H9 (cell line): ENCODE results near the gene SLC30A7. TPM values are rescaled to one million over a fixed set of nuclear protein-coding genes. Genes with fewer than 3 reads are reported as not detected.
A peak's percentile ranks its signal among the peaks of the same experiment; 100 is the strongest.

Experiments
- DNase-seq: peaks from one replicate; pipeline ENCODE4 v3.0.0-alpha.2; 2017
- H2AFZ ChIP-seq: one replicate; pipeline ENCODE4 v1.6.1; 2013; ENCODE audit warnings: mild to moderate bottlenecking, low read length, control low read depth, moderate library complexity
- H2AK5ac ChIP-seq: 2 replicates; pipeline ENCODE4 v1.6.1; 2013; ENCODE audit warnings: low read length, control low read depth, mixed read lengths; ENCODE audit not compliant: insufficient read length
- H2BK120ac ChIP-seq: one replicate; pipeline ENCODE4 v1.6.1; 2013; ENCODE audit warnings: low read depth, mild to moderate bottlenecking, low read length, control low read depth, inconsistent platforms; ENCODE audit not compliant: poor library complexity, severe bottlenecking
- H2BK12ac ChIP-seq: 2 replicates; pipeline ENCODE4 v1.6.1; 2013; ENCODE audit warnings: low read length, control low read depth, mixed read lengths, low read depth; ENCODE audit not compliant: insufficient read length
- H2BK15ac ChIP-seq: 2 replicates; pipeline ENCODE4 v1.6.1; 2013; ENCODE audit warnings: low read depth, low read length, control low read depth
- H2BK20ac ChIP-seq: one replicate; pipeline ENCODE4 v1.6.1; 2013; ENCODE audit warnings: low read depth, mild to moderate bottlenecking, low read length, control low read depth, inconsistent platforms; ENCODE audit not compliant: poor library complexity, severe bottlenecking
- H2BK5ac ChIP-seq: 2 replicates; pipeline ENCODE4 v1.6.1; 2013; ENCODE audit warnings: low read length, control low read depth, mixed read lengths; ENCODE audit not compliant: insufficient read length
- H3K14ac ChIP-seq: 2 replicates; pipeline ENCODE4 v1.6.1; 2013; ENCODE audit warnings: low read length, control low read depth; ENCODE audit not compliant: insufficient read depth
- H3K18ac ChIP-seq: 2 replicates; pipeline ENCODE4 v1.6.1; 2013; ENCODE audit warnings: low read depth, mild to moderate bottlenecking, mixed read lengths, low read length, control low read depth; ENCODE audit not compliant: insufficient read length
- H3K23ac ChIP-seq: 2 replicates; pipeline ENCODE4 v1.6.1; 2013; ENCODE audit warnings: low read length, control low read depth, mixed read lengths, low read depth; ENCODE audit not compliant: insufficient read length
- H3K23me2 ChIP-seq: 2 replicates; pipeline ENCODE4 v1.6.1; 2013; ENCODE audit warnings: low read depth, mild to moderate bottlenecking, mixed read lengths, low read length, control low read depth; ENCODE audit not compliant: insufficient read length, poor library complexity, severe bottlenecking
- H3K27ac ChIP-seq: 2 replicates; pipeline ENCODE4 v1.5.1; 2013; ENCODE audit warnings: low read length, control low read depth, mixed read lengths, low read depth; ENCODE audit not compliant: insufficient read length
- H3K27me3 ChIP-seq: 2 replicates; pipeline ENCODE4 v1.6.1; 2013; ENCODE audit warnings: low read length, control low read depth, inconsistent platforms; ENCODE audit not compliant: insufficient read depth
- H3K4ac ChIP-seq: 2 replicates; pipeline ENCODE4 v1.6.1; 2013; ENCODE audit warnings: low read depth, mild to moderate bottlenecking, control low read depth, inconsistent platforms, low read length, moderate library complexity
- H3K4me1 ChIP-seq: 2 replicates; pipeline ENCODE4 v1.6.1; 2013; ENCODE audit warnings: low read length, control low read depth, inconsistent platforms; ENCODE audit not compliant: insufficient read depth
- H3K4me2 ChIP-seq: 2 replicates; pipeline ENCODE4 v1.6.1; 2013; ENCODE audit warnings: low read length, control low read depth, mixed read lengths; ENCODE audit not compliant: insufficient read length, insufficient read depth
- H3K56ac ChIP-seq: 2 replicates; pipeline ENCODE4 v1.6.1; 2013; ENCODE audit warnings: low read depth, mild to moderate bottlenecking, mixed read lengths, low read length, control low read depth; ENCODE audit not compliant: insufficient read length
- H3K79me1 ChIP-seq: 2 replicates; pipeline ENCODE4 v1.6.1; 2013; ENCODE audit warnings: low read depth, mild to moderate bottlenecking, moderate library complexity, low read length, control low read depth, inconsistent platforms; ENCODE audit not compliant: insufficient read depth, poor library complexity, severe bottlenecking
- H3K79me2 ChIP-seq: 2 replicates; pipeline ENCODE4 v1.6.1; 2013; ENCODE audit warnings: low read length, control low read depth, inconsistent platforms; ENCODE audit not compliant: insufficient read depth
- H3K9ac ChIP-seq: 2 replicates; pipeline ENCODE4 v1.6.1; 2013; ENCODE audit warnings: low read length, control low read depth, mixed read lengths; ENCODE audit not compliant: insufficient read length; ENCODE audit errors: extremely low read depth
- H3K9me3 ChIP-seq: one replicate; pipeline ENCODE4 v1.6.1; 2013; ENCODE audit warnings: low read depth, low read length, inconsistent platforms; ENCODE audit not compliant: control insufficient read depth
- H3T11ph ChIP-seq: one replicate; pipeline ENCODE4 v1.6.1; 2013; ENCODE audit warnings: mild to moderate bottlenecking, low read length, control low read depth, inconsistent platforms
- H4K20me1 ChIP-seq: one replicate; pipeline ENCODE4 v1.6.1; 2013; ENCODE audit not compliant: control insufficient read depth, insufficient read length, insufficient read depth
- H4K5ac ChIP-seq: 2 replicates; pipeline ENCODE4 v1.6.1; 2013; ENCODE audit warnings: low read depth, mild to moderate bottlenecking, mixed read lengths, low read length, control low read depth; ENCODE audit not compliant: insufficient read length
- H4K8ac ChIP-seq: replicated peaks from 2 replicates; pipeline ENCODE4 v1.6.1; 2013; ENCODE audit warnings: low read length, control low read depth, mixed read lengths, low read depth; ENCODE audit not compliant: insufficient read length
- H4K91ac ChIP-seq: 2 replicates; pipeline ENCODE4 v1.6.1; 2013; ENCODE audit warnings: low read depth, mild to moderate bottlenecking, moderate library complexity, mixed read lengths, low read length, control low read depth; ENCODE audit not compliant: insufficient read length
- H3K27ac Mint-ChIP-seq, 3 experiments: 2 replicates in 2 of 3; 3 replicates in 1 of 3; pipeline ENCODE4 v1.8.0; 2020 to 2021; ENCODE audit warnings: mixed read lengths in 3 of 3, mild to moderate bottlenecking in 1 of 3, moderate library complexity in 1 of 3
- H3K27me3 Mint-ChIP-seq: 2 replicates; pipeline ENCODE4 v1.8.0; 2021; ENCODE audit warnings: low read depth, mild to moderate bottlenecking, moderate library complexity, mixed read lengths
- H3K36me3 Mint-ChIP-seq, 3 experiments: 2 replicates in 2 of 3; 3 replicates in 1 of 3; pipeline ENCODE4 v1.8.0; 2020 to 2021; ENCODE audit warnings: low read depth in 3 of 3, mixed read lengths in 3 of 3; ENCODE audit not compliant: insufficient read depth in 1 of 3
- H3K4me1 Mint-ChIP-seq, 2 experiments: 2 replicates each; pipeline ENCODE4 v1.8.0; 2020; ENCODE audit warnings: mixed read lengths in 2 of 2
- H3K4me3 Mint-ChIP-seq, 2 experiments: 2 replicates in 1 of 2; 3 replicates in 1 of 2; pipeline ENCODE4 v1.8.0; 2020 to 2021; ENCODE audit warnings: mild to moderate bottlenecking in 2 of 2, mixed read lengths in 2 of 2, moderate library complexity in 1 of 2
- H3K9me3 Mint-ChIP-seq, 2 experiments: 2 replicates in 1 of 2; 3 replicates in 1 of 2; pipeline ENCODE4 v1.8.0; 2020; ENCODE audit warnings: mild to moderate bottlenecking in 2 of 2, mixed read lengths in 2 of 2, moderate library complexity in 1 of 2
- WGBS: extraction: QIAGEN DNeasy Blood & Tissue Kit; methylation state at CpG from one replicate; pipeline ENCODE4 v1.1.7; 2013; ENCODE audit warnings: missing lambda C conversion rate, low lambda C conversion rate, mixed read lengths; ENCODE audit not compliant: insufficient read length; ENCODE audit errors: extremely low coverage; 5-methylcytosine and 5-hydroxymethylcytosine counted together
- total RNA-seq: library from RNA; stranded (reverse); gene quantifications from 2 replicates; pipeline ENCODE4 v1.2.1, GENCODE V29; 2021
- TF ChIP-seq, protein P1 (sequence below): fragments of 200-600 bp; sonication (generic); conservative IDR thresholded peaks from 3 replicates; pipeline ENCODE4 v1.8.0; 2021; ENCODE audit warnings: antibody characterized with exemption, mild to moderate bottlenecking

SLC30A7 gene
- total RNA-seq, 1 experiment from 2014 or later = 25.6 TPM

DNA sequence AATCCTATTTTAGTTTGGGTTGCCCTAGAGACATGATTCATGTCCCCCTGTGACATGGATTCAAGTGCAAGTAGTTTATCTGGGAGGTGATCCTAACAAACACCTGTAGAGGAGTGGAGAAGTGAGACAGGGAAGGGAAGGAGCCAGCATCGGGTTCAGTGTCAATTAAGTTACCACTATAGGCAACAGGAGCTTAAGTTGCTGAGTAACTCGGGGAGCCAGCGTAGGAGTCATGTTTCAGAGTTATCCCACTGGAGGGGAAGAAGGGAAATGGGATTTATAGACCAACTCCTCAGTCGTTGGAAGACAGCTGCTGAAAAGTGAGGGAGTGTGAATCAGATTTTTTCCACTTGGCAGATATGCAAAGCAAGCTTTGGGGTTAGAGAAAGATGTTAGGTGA is 54.9 kb downstream of the SLC30A7 start:
- H4K91ac ChIP-seq = no peak overlapping the region
- H3K23me2 ChIP-seq = no peaks in the 10 kb centered on the region
- peak overlapping the region; percentile 66 to 95 (median 94) for H3K27ac Mint-ChIP-seq
- H3K9me3 ChIP-seq = no peaks in the 10 kb centered on the region
- H3K56ac ChIP-seq = no peak overlapping the region
- peaks cover 19 to 26% of the 10 kb centered on the region in 2 experiments for H3K9me3 Mint-ChIP-seq
- H4K20me1 ChIP-seq = no peaks in the 10 kb centered on the region
- no peaks in the 10 kb centered on the region for H3K27me3 Mint-ChIP-seq
- no peak overlapping the region for H3K4me3 Mint-ChIP-seq
- H2BK15ac ChIP-seq = no peak overlapping the region
- TF ChIP-seq, protein P1, sequence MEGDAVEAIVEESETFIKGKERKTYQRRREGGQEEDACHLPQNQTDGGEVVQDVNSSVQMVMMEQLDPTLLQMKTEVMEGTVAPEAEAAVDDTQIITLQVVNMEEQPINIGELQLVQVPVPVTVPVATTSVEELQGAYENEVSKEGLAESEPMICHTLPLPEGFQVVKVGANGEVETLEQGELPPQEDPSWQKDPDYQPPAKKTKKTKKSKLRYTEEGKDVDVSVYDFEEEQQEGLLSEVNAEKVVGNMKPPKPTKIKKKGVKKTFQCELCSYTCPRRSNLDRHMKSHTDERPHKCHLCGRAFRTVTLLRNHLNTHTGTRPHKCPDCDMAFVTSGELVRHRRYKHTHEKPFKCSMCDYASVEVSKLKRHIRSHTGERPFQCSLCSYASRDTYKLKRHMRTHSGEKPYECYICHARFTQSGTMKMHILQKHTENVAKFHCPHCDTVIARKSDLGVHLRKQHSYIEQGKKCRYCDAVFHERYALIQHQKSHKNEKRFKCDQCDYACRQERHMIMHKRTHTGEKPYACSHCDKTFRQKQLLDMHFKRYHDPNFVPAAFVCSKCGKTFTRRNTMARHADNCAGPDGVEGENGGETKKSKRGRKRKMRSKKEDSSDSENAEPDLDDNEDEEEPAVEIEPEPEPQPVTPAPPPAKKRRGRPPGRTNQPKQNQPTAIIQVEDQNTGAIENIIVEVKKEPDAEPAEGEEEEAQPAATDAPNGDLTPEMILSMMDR = no peak
- H3K79me1 ChIP-seq = no peaks in the 10 kb centered on the region
- H2AK5ac ChIP-seq = no peak overlapping the region
- H3K14ac ChIP-seq = no peak overlapping the region
- no peak overlapping the region for H3T11ph ChIP-seq
- no peak overlapping the region for H4K8ac ChIP-seq
- H3K23ac ChIP-seq = no peak overlapping the region
- H2BK12ac ChIP-seq = no peak overlapping the region
- no peak overlapping the region for H3K4ac ChIP-seq
- no peak overlapping the region for H2BK5ac ChIP-seq
- H2BK120ac ChIP-seq = no peak overlapping the region
- H3K4me1 Mint-ChIP-seq = peaks cover 53 to 57% of the 10 kb centered on the region in 2 experiments
- H3K36me3 Mint-ChIP-seq = peaks cover 37 to 46% (median 45%) of the 10 kb centered on the region in 3 experiments
- H3K18ac ChIP-seq = no peak overlapping the region
- H4K5ac ChIP-seq = no peak overlapping the region
- no peaks in the 10 kb centered on the region for H3K27me3 ChIP-seq
- H3K79me2 ChIP-seq = no peaks in the 10 kb centered on the region
- DNase-seq = peak; percentile 32
- H3K4me2 ChIP-seq = no peak overlapping the region
- no peak overlapping the region for H3K9ac ChIP-seq
- no peak overlapping the region for H3K27ac ChIP-seq
- H2AFZ ChIP-seq = no peak overlapping the region
- peaks cover 13% of the 10 kb centered on the region; the same call in 1 of the 2 replicates for H3K4me1 ChIP-seq
- WGBS = no CpG with 5 or more reads among the region's 4 CpGs
- H2BK20ac ChIP-seq = no peak overlapping the region
